ENCODE data around the gene EPHA10.

Gene EPHA10

DNA sequence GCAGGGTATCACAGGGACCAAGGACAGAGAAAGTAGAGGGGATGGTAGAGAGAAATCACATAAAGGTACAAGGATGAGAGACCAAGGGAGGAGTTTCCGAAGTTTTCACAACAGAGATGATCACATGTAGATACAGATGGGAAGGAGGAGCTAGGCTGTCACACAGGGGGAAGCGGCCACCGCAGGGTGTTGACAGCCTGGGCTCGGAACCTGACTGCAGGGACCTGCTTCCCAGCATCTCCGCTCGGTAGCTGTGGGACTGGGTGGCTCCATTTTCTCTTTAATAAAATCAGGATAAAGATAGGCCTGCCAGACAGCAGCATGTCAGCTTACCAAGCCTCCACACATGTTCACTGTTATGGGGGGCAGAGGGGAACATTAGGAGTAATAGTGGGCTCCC lies 40.3 kb downstream of the EPHA10 start:
- DNase-seq (ENCODE audit: low read depth), result no peak
- H3K4me3 ChIP-seq (ENCODE audit: low read depth, low read length), result no peak overlapping the region
- TF ChIP-seq CTCF (IDR thresholded peaks at IDR 0.05; ENCODE audit: control insufficient read depth, extremely low read depth, insufficient read depth), result no peak

- no peak for TF ChIP-seq CTCF (IDR thresholded peaks at IDR 0.05; ENCODE audit: control insufficient read depth, extremely low read depth, insufficient read depth)
- H3K4me3 ChIP-seq (ENCODE audit: low read depth, low read length), result no peak overlapping the region
- DNase-seq (ENCODE audit: low read depth), result no peak
Measured at GRCh38 chr1:37723390-37724078, 41.4 kb downstream of the EPHA10 start.

GRCh38 chr1:37723072-37723389 lies 41.9 kb downstream of the EPHA10 start:
- H3K4me3 ChIP-seq (ENCODE audit: low read depth, low read length), result no peak overlapping the region
- no peak for DNase-seq (ENCODE audit: low read depth)
- no peak for TF ChIP-seq CTCF (IDR thresholded peaks at IDR 0.05; ENCODE audit: control insufficient read depth, extremely low read depth, insufficient read depth)

GRCh38 chr1:37722181-37723071 lies 42.5 kb downstream of the EPHA10 start:
- DNase-seq (ENCODE audit: low read depth), result no peak
- no peak overlapping the region for H3K4me3 ChIP-seq (ENCODE audit: low read depth, low read length)
- TF ChIP-seq CTCF (IDR thresholded peaks at IDR 0.05; ENCODE audit: control insufficient read depth, extremely low read depth, insufficient read depth), result no peak

DNA sequence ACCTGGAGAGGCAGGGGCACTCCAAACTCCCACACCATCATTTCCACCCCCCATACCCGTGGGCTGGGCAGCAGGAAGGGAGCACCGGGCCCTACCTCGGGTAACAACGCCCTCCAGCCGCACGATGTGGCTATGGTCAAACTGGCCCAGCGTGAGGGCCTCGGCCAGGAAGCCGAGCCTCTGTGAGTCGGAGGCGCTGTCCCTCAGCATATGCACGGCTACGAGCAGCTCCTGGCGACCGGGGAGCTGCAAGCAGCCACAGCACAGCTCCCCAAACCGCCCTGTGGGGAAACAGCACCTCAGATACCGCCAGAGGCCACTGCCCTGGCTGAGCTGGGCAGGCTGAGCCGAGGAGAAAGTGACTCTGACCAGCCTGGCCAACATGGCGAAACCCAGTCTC lies 43.4 kb downstream of the EPHA10 start:
- DNase-seq (ENCODE audit: low read depth), result no peak
- no peak overlapping the region for H3K4me3 ChIP-seq (ENCODE audit: low read depth, low read length)
- TF ChIP-seq CTCF (IDR thresholded peaks at IDR 0.05; ENCODE audit: control insufficient read depth, extremely low read depth, insufficient read depth), result no peak

DNA sequence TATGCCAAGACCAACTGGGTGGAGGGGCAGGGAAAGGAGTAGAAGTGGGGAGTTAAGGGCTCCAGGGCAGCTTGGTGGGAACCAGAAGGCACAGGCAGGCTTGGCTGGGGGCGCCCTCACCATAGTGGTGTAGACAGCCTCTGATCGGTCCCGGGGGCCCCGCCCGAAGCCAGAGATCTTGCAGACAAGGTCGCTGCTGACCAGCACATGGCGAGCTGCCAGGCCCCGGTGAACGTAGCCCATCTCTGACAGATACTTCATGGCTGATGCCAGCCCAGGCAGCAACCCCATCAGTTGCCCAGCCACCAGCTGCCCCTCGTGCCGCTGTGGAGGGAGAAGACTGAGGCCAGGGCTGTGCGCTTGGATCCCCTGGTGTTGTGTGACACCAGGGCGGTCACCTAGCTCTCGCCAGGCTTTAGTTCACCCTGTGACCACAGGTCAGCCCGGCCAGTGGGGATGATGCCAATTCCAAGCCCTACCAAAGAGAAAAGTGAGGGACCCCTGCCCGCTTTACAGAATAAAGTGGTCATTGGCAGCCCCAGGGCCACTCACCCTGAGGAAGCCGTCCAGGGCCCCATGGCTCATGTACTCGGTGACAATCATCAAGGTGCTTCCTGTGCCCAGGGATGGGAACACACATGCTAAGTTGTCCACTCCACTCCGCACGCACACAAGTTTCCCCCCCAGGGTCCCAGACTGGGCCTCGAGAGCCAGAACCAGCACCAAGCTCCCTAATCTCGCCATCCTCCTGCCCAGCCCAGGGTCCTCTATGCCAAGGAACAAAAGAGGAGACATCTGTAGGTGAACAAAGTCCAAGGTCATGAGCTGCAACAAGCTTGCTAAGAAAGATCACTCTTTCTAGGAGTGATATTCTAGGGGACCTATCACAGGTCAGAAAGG lies 44.4 kb downstream of the EPHA10 start:
- H3K4me3 ChIP-seq (ENCODE audit: low read depth, low read length), result no peak overlapping the region
- DNase-seq (ENCODE audit: low read depth), result no peak
- TF ChIP-seq CTCF (IDR thresholded peaks at IDR 0.05; ENCODE audit: control insufficient read depth, extremely low read depth, insufficient read depth), result no peak

All from LNCaP clone FGC (cell line).